Natural killer cell (primary cell): ENCODE data around the gene HRCT1. TPM values are rescaled to one million over a fixed set of nuclear protein-coding genes. Genes with fewer than 3 reads are reported as not detected.

Experiments
- ATAC-seq, 3 donors: fragments of 150-1000 bp in 2 of 3; fragments of 200-7000 bp in 1 of 3; cut with Tn5 transposase; 1 replicate in 1 of 3; 2 replicates in 2 of 3; pipeline ENCODE4 v1.10.0; 2021; ENCODE audit warnings: mild to moderate bottlenecking in 2 of 3, moderate library complexity in 2 of 3
- DNase-seq, 2 donors: peaks; one replicate each; pipeline versions ENCODE4 v3.0.0 to v3.0.0-alpha.2; 2013 to 2021; ENCODE audit warnings: mixed read lengths in 1 of 2
- H3K27ac ChIP-seq: one replicate; pipeline ENCODE4 v1.5.1; 2013; ENCODE audit warnings: mild to moderate bottlenecking, low read length
- H3K27me3 ChIP-seq: one replicate; pipeline ENCODE4 v1.6.1; 2013; ENCODE audit warnings: low read length; ENCODE audit not compliant: control insufficient read depth, insufficient read depth
- H3K36me3 ChIP-seq: one replicate; pipeline ENCODE4 v1.6.1; 2013; ENCODE audit warnings: low read length; ENCODE audit not compliant: control insufficient read depth, insufficient read depth
- H3K4me1 ChIP-seq: one replicate; pipeline ENCODE4 v1.6.1; 2013; ENCODE audit warnings: low read length; ENCODE audit not compliant: control insufficient read depth, insufficient read depth
- H3K4me3 ChIP-seq: one replicate; pipeline ENCODE4 v1.5.1; 2013; ENCODE audit warnings: low read length
- H3K9me3 ChIP-seq: one replicate; pipeline ENCODE4 v1.6.1; 2013; ENCODE audit warnings: low read length; ENCODE audit not compliant: control insufficient read depth, insufficient read depth
- H3K27ac Mint-ChIP-seq, 2 donors: one replicate each; pipeline ENCODE4 v1.8.0; 2022; ENCODE audit warnings: mild to moderate bottlenecking in 2 of 2, mixed read lengths in 2 of 2, moderate library complexity in 1 of 2
- H3K27me3 Mint-ChIP-seq, 2 donors: one replicate each; pipeline ENCODE4 v1.8.0; 2022; ENCODE audit warnings: low read depth in 2 of 2, mixed read lengths in 2 of 2
- H3K36me3 Mint-ChIP-seq: one replicate; pipeline ENCODE4 v1.8.0; 2022; ENCODE audit warnings: mixed read lengths
- H3K4me1 Mint-ChIP-seq, 2 donors: one replicate each; pipeline ENCODE4 v1.8.0; 2022; ENCODE audit warnings: mixed read lengths in 2 of 2
- H3K4me3 Mint-ChIP-seq: one replicate; pipeline ENCODE4 v1.8.0; 2022; ENCODE audit warnings: mild to moderate bottlenecking, moderate library complexity, mixed read lengths
- H3K9me3 Mint-ChIP-seq, 2 donors: one replicate each; pipeline ENCODE4 v1.8.0; 2022; ENCODE audit warnings: mixed read lengths in 2 of 2
- WGBS: methylation state at CpG from one replicate; pipeline ENCODE4 v1.1.7; 2013; ENCODE audit warnings: missing lambda C conversion rate; ENCODE audit not compliant: insufficient coverage; 5-methylcytosine and 5-hydroxymethylcytosine counted together
- intact Hi-C: fragments of 100-400 bp; cut with micrococcal nuclease; formaldehyde crosslinking; loops from one replicate; pipeline ENCODE4 v1.14.2; 2022
- total RNA-seq, 4 donors: library from RNA; stranded (reverse); fragments of 120-200 nt in 1 of 4; gene quantifications; one replicate each; pipeline versions ENCODE4 v1.2.3 to v1.2.4, GENCODE V29; 2013 to 2022
- TF ChIP-seq, protein P1 (sequence below): fragments of 200-600 bp; IDR thresholded peaks from one replicate; pipeline ENCODE4 v1.8.0; 2022; ENCODE audit warnings: antibody characterized with exemption

Gene HRCT1
- total RNA-seq, 3 donors from 2014 or later (not counting 1 experiment from before 2014, with no cell fraction given), result not detected

DNA sequence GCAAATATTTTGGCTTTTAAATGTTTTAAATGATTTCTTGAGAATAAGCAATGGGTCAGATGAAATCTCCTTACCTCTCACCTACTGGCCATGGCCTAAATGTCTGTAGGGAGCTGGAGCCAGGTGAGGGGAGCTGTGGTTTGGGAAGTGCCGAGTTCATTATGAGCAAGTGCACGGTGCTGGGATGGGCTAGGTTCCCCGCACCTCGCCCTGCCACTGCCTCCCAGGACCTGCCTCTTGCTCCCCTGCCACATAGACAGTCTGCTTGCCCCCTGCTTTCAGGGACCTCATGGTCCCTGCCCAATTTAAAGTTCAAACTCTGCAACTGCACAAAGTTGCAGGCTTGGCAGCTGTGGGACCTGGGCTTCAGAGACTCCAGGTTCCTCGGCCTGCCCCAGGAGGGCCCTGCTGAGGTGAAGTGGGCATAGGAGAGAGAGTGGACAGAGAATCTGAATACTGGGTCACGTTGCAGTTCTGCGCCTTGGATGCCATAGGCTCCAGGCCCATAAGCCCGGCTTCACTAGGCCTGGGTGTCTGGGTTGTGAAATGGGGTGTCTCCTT lies 41.2 kb upstream of the HRCT1 start:
- no peaks in the 10 kb centered on the region for H3K27me3 ChIP-seq
- H3K4me1 ChIP-seq, result no peaks in the 10 kb centered on the region
- H3K4me3 ChIP-seq, result no peak overlapping the region
- H3K27ac ChIP-seq, result no peak overlapping the region
- Mint-ChIP-seq H3K27me3 (peaks cover 16 to 19% of the 10 kb centered on the region in 2 donors), H3K36me3 (no peaks in the 10 kb centered on the region), H3K27ac (no peak overlapping the region), H3K4me3 (no peak overlapping the region), H3K4me1 (no peaks in the 10 kb centered on the region), H3K9me3 (no peaks in the 10 kb centered on the region)
- TF ChIP-seq, protein P1, sequence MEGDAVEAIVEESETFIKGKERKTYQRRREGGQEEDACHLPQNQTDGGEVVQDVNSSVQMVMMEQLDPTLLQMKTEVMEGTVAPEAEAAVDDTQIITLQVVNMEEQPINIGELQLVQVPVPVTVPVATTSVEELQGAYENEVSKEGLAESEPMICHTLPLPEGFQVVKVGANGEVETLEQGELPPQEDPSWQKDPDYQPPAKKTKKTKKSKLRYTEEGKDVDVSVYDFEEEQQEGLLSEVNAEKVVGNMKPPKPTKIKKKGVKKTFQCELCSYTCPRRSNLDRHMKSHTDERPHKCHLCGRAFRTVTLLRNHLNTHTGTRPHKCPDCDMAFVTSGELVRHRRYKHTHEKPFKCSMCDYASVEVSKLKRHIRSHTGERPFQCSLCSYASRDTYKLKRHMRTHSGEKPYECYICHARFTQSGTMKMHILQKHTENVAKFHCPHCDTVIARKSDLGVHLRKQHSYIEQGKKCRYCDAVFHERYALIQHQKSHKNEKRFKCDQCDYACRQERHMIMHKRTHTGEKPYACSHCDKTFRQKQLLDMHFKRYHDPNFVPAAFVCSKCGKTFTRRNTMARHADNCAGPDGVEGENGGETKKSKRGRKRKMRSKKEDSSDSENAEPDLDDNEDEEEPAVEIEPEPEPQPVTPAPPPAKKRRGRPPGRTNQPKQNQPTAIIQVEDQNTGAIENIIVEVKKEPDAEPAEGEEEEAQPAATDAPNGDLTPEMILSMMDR, result no peak
- no peaks in the 10 kb centered on the region for H3K36me3 ChIP-seq
- intact Hi-C loops, result no loop called here
- 97% methylated on average over 8 of the region's 8 CpGs for WGBS
- no peak for ATAC-seq
- DNase-seq, result no peak
- no peaks in the 10 kb centered on the region for H3K9me3 ChIP-seq

DNA sequence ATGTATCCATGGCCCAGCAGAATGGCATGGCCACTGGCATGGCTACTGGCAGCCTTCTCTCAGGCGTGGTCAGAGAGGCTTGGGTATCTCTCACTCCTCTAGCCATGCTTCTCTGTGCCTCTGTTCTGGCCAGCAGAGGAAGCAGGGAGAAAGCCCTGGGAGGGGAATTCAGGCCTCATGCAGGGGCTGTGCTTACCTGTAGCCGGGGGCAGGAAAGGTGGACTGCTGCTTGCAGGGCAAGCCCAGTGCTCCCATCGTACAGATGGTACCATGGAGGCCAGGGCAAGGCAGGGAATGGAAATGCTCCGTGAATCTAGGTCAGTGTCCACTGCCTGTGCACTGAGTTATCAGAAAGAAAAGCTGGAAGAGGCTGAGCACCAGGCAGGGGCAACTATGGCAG lies 38.5 kb upstream of the HRCT1 start:
- Histone ChIP-seq H3K27ac (no peak overlapping the region), H3K27me3 (no peaks in the 10 kb centered on the region), H3K36me3 (no peaks in the 10 kb centered on the region), H3K9me3 (no peaks in the 10 kb centered on the region), H3K4me3 (no peak overlapping the region), H3K4me1 (no peaks in the 10 kb centered on the region)
- DNase-seq (no peak), ATAC-seq (no peak)
- H3K27me3 Mint-ChIP-seq, result peaks cover 0 to 6% of the 10 kb centered on the region in 2 donors
- 85% methylated on average over 4 of the region's 4 CpGs for WGBS
- no peaks in the 10 kb centered on the region for H3K9me3 Mint-ChIP-seq
- H3K27ac Mint-ChIP-seq, result no peak overlapping the region
- TF ChIP-seq, protein P1, result no peak
- H3K4me1 Mint-ChIP-seq, result no peaks in the 10 kb centered on the region
- H3K36me3 Mint-ChIP-seq, result no peaks in the 10 kb centered on the region
- intact Hi-C loops, result no loop called here
- no peak overlapping the region for H3K4me3 Mint-ChIP-seq

DNA sequence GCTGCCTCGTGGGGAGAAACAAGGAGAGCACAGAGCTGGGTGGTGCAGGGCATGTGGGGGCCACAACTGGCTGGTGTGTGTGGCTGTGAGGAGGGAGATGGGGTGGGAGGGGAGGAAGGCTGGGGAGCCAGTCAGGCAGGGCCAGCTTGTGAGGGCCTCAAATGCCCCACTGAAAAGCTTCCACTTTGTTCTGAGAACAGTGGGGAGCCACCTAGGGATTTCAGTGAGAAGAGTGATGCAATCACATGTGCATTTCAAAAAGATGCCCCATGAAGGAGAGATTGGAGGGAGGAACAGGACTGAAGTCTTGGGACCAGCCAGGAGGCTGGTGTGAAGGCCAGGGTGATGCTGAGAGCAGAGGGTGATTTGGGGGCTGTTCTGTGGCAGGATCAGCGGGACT lies 37.1 kb upstream of the HRCT1 start:
- intact Hi-C loops, result no loop called here
- H3K9me3 ChIP-seq, result no peaks in the 10 kb centered on the region
- TF ChIP-seq, protein P1, result no peak
- Mint-ChIP-seq H3K4me1 (no peaks in the 10 kb centered on the region), H3K27me3 (peaks cover 0 to 2% of the 10 kb centered on the region in 2 donors), H3K9me3 (no peaks in the 10 kb centered on the region), H3K27ac (no peak overlapping the region), H3K4me3 (no peak overlapping the region), H3K36me3 (no peaks in the 10 kb centered on the region)
- no peak overlapping the region for H3K4me3 ChIP-seq
- no peak overlapping the region for H3K27ac ChIP-seq
- no peaks in the 10 kb centered on the region for H3K4me1 ChIP-seq
- no peaks in the 10 kb centered on the region for H3K27me3 ChIP-seq
- WGBS, result 73% methylated on average over 2 of the region's 2 CpGs
- DNase-seq (no peak), ATAC-seq (no peak)
- no peaks in the 10 kb centered on the region for H3K36me3 ChIP-seq

DNA sequence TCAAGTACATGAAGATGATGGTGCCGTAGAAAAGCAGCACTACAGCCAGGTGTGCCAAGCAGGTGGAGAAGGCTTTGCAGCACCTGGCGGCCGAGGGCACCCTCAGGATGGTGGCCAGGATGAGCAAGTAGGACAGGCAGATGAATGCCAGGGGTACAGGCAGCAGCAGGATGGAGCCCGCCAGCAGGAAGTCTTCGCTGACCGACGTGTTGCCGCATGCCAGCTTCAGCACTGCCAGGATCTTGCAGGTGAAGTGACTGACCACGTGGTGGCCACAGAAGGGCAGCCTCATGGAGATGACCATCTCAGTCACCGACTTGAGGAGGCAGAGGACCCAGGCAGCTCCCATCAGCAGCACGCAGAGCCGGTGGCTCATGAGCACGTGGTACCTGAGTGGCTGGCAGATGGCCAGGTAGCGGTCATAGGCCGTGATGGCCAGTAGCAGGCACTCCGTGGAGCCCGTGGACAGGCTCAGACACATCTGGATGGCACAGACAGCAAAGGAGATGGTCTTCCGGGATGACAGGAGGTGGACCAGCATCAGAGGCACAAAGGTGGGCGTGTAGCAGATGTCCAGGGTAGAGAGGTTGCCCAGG lies 36.3 kb upstream of the HRCT1 start:
- H3K4me3 Mint-ChIP-seq, result no peak overlapping the region
- Histone ChIP-seq H3K36me3 (no peaks in the 10 kb centered on the region), H3K4me3 (no peak overlapping the region), H3K9me3 (no peaks in the 10 kb centered on the region), H3K27me3 (no peaks in the 10 kb centered on the region), H3K4me1 (no peaks in the 10 kb centered on the region), H3K27ac (no peak overlapping the region)
- H3K27me3 Mint-ChIP-seq, result peaks cover 0 to 1% of the 10 kb centered on the region in 2 donors
- 89% methylated on average over 19 of the region's 19 CpGs for WGBS
- no peak overlapping the region for H3K27ac Mint-ChIP-seq
- no peaks in the 10 kb centered on the region for H3K36me3 Mint-ChIP-seq
- TF ChIP-seq, protein P1, result no peak
- H3K9me3 Mint-ChIP-seq, result no peaks in the 10 kb centered on the region
- H3K4me1 Mint-ChIP-seq, result no peaks in the 10 kb centered on the region
- ATAC-seq (no peak), DNase-seq (no peak)
- intact Hi-C loops, result no loop called here
